PC-9 (cell line): ENCODE results near the gene FBXL17.

ENCODE experiments used
- CTCF ChIP-seq: fragments of 200-600 bp; sonication (generic); conservative IDR thresholded peaks from 2 replicates; pipeline ENCODE4 v1.6.1; 2017; ENCODE audit warnings: mixed run types, antibody characterized with exemption, mild to moderate bottlenecking, moderate library complexity
- EZH2 ChIP-seq: fragments of 200-600 bp; sonication (generic); IDR thresholded peaks from 2 replicates; pipeline ENCODE4 v1.8.0; 2017; ENCODE audit warnings: antibody characterized with exemption, low read depth

- TF ChIP-seq CTCF: no peak
- TF ChIP-seq EZH2: no peak
These were observed 240.2 kb downstream of the FBXL17 start for GRCh38 chr5:108141676-108142075.
